Measurements from ENCODE around the gene TFAP2A.

DNA sequence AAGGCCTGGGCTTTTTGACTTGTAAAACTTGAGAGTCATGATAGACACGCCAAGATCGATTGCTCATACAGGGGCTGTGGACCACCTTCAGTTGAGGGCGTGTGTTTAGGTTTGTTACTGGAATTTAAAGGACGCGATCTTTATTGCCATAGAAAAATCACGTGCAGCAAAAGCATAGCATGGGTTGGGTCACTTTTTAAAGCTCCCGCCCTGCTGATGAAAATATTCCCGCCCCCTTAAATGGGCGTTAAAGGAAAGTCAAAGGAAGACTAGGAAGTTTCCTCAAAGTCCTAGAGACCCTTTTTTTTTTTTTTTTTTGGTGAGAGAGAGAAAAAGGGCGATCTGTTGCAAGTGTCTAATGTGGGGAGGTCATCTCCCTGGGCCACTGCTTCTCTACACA is 23.1 kb downstream of the TFAP2A start:
- TF ChIP-seq, protein P1, sequence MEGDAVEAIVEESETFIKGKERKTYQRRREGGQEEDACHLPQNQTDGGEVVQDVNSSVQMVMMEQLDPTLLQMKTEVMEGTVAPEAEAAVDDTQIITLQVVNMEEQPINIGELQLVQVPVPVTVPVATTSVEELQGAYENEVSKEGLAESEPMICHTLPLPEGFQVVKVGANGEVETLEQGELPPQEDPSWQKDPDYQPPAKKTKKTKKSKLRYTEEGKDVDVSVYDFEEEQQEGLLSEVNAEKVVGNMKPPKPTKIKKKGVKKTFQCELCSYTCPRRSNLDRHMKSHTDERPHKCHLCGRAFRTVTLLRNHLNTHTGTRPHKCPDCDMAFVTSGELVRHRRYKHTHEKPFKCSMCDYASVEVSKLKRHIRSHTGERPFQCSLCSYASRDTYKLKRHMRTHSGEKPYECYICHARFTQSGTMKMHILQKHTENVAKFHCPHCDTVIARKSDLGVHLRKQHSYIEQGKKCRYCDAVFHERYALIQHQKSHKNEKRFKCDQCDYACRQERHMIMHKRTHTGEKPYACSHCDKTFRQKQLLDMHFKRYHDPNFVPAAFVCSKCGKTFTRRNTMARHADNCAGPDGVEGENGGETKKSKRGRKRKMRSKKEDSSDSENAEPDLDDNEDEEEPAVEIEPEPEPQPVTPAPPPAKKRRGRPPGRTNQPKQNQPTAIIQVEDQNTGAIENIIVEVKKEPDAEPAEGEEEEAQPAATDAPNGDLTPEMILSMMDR (IDR thresholded peaks at IDR 0.05), result no peak
- TF ChIP-seq POLR2A (IDR thresholded peaks at IDR 0.05) (no peak), POLR2AphosphoS5 (IDR thresholded peaks at IDR 0.05) (no peak)

Data from breast epithelium (tissue), 3 donors.